NCI-H524 treated with DMSO at 0.1 percent for 48 hours (cell line): ENCODE data around the gene SRSF9.
"Not testable (repeated sequence)": the region's sequence is repeated elsewhere in the genome, so short reads cannot be mapped to it uniquely, and the experiment has no call there.

Source experiments
- DNase-seq: peaks from one replicate; lab custom pipeline; 2025; lab: John Stamatoyannopoulos, UW

The SRSF9 gene

GRCh38 chr12:120481022-120481767 lies 11.6 kb upstream of the SRSF9 start:
- no peak for DNase-seq

DNA sequence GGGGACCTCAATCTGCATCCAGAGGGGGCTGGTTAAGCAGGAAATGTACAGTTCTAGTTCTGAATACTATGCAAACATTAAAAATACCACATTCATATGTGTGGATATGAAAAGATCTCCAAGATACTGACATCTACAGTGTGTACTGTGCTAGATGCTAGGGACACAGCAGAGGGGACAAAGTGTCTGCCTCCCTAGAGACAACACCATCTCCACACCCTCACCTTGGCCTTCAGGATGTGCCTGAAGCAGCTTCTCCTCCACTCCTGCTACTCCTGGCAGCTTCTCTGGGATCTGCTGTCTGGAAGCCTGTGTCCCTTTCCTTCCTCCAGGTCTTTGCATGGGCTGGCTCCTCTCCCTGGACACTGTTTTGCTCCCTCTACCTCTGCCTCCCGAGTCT lies 10.7 kb upstream of the SRSF9 start:
- DNase-seq: no peak

- DNase-seq: no peak
Observed at GRCh38 chr12:120479458-120479857, 9.9 kb upstream of the SRSF9 start.

GRCh38 chr12:120475643-120476042 lies 6.1 kb upstream of the SRSF9 start:
- no peak for DNase-seq

- no peak for DNase-seq
Observed at GRCh38 chr12:120474616-120474960, 5.0 kb upstream of the SRSF9 start.

DNA sequence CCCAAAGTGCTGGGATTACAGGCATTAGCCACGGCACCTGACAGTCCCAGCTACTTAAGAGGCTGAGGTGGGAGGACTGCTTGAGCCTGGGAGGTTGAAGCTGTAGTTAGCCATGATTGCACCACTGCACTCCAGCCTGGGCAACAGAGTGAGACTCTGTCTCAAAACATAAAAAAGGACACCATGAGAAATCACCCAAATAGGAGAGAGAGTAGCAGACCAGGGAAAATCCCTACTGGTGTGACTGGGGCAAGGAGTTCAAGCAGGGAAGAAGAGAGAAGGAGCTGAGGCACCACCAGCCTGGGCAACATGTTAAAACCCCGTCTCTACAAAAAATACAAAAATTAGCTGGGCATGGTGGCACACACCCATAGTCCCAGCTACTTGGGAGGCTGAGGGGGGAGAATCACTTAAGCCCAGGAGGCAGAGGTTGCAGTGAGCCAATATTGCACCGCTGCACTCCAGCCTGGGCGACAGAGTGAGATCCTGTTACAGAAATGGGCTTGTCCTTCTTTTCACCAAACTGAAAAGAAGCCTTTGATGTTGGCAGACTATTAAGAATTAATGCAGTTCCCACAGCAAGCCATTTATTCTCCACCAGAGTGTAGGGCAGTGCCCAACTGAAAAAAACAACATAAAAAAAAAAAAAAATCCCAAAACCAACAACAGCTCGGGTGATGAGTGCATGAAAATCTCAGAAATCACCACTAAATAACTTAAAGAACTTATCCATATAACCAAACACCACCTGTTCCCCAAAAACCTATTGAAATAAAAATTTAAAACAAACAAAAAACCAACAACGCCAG lies 4.5 kb upstream of the SRSF9 start:
- no peak for DNase-seq

DNA sequence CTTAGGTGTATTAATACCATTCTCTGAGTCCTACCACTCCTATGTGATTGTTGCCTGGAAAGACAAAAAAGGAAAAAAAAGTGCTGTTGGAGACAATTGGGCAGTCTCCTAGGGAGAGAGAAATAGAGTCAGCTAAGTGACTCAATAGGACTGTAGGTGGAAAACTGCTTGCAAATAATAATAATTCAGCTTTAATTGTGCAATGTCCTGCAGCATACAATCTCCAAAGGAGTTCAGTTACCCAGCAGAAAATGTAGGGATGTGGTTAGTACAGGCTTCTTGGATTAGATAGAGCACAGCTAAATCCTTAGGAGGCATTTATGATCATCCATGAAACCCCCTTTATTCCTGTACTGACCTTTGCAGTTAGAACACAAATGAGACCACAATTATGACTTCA lies 3.0 kb upstream of the SRSF9 start:
- DNase-seq: no peak

- no peak for DNase-seq
Observed at GRCh38 chr12:120470150-120470784, 719 bp upstream of the SRSF9 start.

- no peak for DNase-seq
Observed at GRCh38 chr12:120468821-120469449, 613 bp downstream of the SRSF9 start.

DNA sequence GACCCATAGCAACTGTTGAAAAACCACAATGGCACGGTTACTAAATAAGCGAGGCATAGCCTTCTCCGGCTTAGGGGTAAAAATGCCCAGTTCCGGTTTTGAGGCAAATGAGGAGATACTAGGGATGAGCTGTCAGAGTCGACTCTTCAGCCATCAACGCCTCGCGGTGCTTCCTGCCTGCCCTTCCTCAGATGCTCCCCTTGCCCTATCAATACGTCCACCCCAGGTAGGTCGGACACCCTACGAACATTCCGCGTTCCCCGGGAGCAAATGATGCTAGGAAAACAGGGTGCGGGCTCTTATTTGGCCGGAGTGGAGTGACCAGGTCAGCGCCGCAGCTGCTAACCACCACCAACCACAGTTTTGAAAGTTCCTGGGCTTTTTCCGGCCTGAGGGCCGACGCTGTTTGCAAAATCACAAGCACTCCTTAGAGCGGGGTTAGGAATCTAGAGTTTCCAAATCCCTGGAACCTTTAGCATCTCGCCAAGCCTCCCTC lies 1.2 kb downstream of the SRSF9 start:
- DNase-seq: no peak

DNA sequence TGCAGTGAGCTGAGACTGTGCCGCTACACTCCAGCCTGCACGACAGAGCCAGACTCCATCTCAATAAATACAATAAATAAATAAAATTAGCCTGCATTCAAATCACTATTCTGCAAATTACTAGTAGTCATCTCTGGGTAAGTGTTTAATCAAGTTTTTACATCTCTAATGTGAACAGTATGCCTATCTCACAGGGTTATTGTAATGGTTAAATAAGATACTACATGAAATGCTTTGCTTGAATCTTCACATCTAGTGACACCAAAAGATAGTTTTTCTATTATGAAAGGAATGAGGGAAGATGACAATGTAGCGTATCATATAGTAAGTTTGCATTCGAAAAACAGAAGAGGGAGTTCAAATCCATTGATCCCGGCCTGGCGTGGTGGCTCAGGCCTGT lies 2.1 kb downstream of the SRSF9 start:
- DNase-seq: no peak

DNA sequence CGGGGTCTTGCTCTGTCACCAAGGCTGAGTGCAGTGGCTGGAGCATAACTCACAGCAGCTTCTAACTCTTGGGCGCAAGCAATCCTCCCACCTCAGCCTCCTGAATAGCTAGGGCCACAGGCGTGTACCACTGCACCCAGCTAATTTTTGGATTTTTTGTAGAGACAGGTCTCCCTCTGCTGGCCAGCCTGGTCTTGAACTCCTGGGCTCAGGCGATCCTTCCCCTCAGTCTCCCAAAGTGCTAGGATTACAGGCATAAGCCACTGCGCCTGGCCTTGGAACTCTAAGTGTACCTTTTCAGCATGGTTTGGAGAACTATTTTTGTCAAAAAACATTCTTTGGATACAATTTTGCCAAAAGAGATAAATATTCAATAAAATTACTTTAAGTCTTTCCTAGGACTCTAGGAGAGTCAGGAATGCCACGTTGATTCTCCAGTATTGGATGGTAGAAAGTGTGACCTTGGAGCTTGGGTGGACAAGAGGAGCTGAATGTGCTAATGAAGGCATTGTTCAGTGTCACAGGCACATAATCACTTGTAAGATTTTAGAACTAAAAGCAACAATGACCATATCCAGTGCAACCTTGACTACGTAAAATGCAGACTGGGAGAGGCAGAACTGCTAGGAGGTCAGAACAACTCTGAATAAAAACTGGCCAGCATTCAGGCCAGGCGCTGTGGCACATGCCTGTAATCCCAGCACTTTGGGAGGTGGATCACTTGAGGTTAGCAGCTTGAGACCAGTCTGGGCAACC lies 2.8 kb downstream of the SRSF9 start:
- peak; percentile 38 for DNase-seq

DNA sequence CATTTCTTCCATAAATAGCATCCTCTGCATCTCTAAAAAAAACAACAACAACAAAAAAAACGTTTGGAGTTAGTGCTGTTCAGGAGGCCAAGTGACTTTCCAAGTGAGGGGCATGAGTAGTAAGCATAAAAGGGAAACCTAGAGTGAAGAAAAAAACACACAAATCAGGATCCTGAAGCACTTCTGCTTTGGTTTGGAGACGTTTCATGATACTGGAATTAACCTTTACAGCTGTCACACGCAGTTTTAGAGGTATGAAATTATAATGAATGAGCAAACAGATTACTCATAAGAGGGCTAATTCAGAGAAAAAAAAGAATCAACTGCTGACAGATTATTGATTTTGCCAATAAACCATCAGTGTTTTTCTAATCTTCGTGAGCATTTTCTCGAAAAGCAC lies 3.8 kb downstream of the SRSF9 start:
- no peak for DNase-seq

GRCh38 chr12:120463712-120464111 lies 5.8 kb downstream of the SRSF9 start:
- DNase-seq: no peak

GRCh38 chr12:120462099-120462640 lies 7.4 kb downstream of the SRSF9 start:
- no peak for DNase-seq

GRCh38 chr12:120460157-120460556 lies 9.4 kb downstream of the SRSF9 start:
- DNase-seq: no peak

DNA sequence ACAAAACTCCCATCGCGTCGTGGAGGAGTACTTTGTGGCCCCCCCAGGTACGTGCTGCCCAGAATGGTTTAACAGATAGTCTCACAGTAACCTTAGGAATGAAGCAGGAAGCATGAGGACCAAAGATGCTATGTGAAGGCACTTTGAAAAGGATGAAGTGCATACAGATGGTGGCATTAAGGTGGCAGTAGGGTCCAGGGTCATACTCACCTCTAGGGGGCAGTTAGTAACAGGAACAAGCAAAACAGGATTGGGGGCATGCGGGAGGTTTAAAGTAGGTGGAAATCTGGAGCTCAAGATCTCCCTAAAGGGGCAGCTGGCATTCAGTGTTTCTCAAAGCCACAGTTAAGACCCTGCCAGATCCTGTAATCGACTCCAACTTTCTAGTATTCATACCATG lies 12.4 kb downstream of the SRSF9 start:
- no peak for DNase-seq

DNA sequence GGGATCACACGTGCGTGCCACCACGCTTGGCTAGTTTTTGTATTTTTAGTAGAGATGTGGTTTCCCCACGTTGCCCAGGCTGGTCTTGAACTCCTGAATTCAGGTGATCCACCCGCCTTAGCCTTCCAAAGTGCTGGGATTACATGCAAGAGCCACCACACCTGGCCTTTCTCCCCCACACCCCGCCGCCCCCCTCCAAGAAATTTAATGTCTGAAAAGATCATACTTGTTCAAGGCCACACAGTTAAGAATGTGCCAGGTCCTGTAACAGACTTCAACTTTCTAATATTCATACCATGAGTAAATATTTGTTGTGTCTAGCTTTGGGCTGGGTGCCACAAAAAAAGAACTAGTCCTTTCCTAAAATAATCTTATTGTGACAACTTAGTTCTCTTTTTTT lies 14.2 kb downstream of the SRSF9 start:
- DNase-seq: no peak

DNA sequence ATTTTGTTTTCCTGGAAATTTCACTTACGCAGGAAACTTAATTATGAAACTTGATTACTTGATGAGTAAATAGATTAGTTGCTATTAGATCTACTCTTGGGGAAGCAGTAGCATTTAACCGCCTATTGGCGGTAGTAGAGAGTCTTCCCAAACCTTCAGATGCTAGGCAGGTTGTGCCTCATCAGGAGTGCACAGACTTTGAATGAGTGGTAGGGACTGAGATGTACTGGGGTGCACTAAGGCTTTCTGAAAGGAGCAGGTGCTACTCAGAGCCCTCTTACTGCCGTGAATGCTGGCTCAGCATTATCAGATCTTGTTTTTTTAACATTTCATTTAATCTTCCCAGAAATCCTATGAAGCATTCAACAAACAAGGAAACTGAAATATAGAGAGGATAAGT lies 15.6 kb downstream of the SRSF9 start:
- no peak for DNase-seq

DNA sequence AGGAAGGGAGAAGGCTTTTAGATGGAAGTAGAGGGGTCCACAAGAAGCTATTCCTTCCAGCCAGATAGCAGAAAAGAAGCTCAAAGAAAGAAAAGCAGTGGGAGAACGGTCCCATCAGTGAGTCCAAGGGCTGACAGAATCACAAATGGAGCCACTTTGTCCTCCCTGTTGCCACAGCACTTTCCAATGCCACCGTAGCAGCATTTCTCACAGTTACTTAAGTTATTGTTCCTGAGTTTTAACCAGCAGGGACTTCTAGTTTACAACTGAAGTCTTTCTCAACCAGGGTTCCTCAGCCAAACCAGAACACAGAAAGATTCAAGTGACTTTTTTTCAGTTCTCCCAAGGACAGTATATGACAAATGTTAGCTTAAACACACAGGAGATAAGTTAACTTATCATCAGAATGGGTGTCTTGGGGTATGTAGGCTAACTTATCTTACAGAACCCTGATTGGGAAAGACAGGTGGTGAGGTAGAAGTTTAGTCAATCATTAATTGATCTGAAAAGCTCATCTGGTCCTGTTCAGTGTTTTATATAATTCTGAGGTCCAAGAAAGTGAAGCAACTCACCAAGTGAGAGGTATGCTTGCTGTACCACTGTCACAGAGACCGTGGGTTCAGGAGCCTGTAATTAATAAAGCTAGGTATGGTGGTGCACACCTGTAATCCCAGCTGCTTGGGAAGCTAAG lies 16.3 kb downstream of the SRSF9 start:
- DNase-seq: no peak

- not testable (repeated sequence) for DNase-seq
Observed at GRCh38 chr12:120452524-120452923, 17.0 kb downstream of the SRSF9 start.
